ENCODE data around the gene FIZ1.

Gene FIZ1

GRCh38 chr19:55615543-55616394 lies 16.5 kb upstream of the FIZ1 start:
- no peak overlapping the region for H3K4me3 ChIP-seq
- H3K27ac ChIP-seq: no peak overlapping the region

- no peak overlapping the region for H3K27ac ChIP-seq
- H3K4me3 ChIP-seq: no peak overlapping the region
Measured at GRCh38 chr19:55614711-55615542, 15.6 kb upstream of the FIZ1 start.

GRCh38 chr19:55613930-55614710 lies 14.8 kb upstream of the FIZ1 start:
- no peak overlapping the region for H3K27ac ChIP-seq
- no peak overlapping the region for H3K4me3 ChIP-seq

GRCh38 chr19:55613396-55613795 lies 14.1 kb upstream of the FIZ1 start:
- no peak overlapping the region for H3K27ac ChIP-seq
- no peak overlapping the region for H3K4me3 ChIP-seq

GRCh38 chr19:55611983-55612645 lies 12.8 kb upstream of the FIZ1 start:
- Histone ChIP-seq H3K4me3 (no peak overlapping the region), H3K27ac (no peak overlapping the region)

- peak overlapping the region in 1 of 21 experiments; percentile 22 for H3K27ac ChIP-seq
- no peak overlapping the region for H3K4me3 ChIP-seq
Measured at GRCh38 chr19:55611300-55611982, 12.1 kb upstream of the FIZ1 start.

GRCh38 chr19:55609326-55609725 lies 10.0 kb upstream of the FIZ1 start:
- Histone ChIP-seq H3K4me3 (no peak overlapping the region), H3K27ac (no peak overlapping the region)

- peak overlapping the region in 2 of 7 experiments; percentile 87 to 97 for H3K4me3 ChIP-seq
- peak overlapping the region in 12 of 21 experiments; percentile 93 to 100 (median 97) for H3K27ac ChIP-seq
Measured at GRCh38 chr19:55606817-55607216, 7.5 kb upstream of the FIZ1 start.

GRCh38 chr19:55606471-55606787 lies 7.1 kb upstream of the FIZ1 start:
- H3K27ac ChIP-seq: peak overlapping the region in 19 of 21 experiments; percentile 83 to 100 (median 97)
- peak overlapping the region in 6 of 7 experiments; percentile 69 to 97 (median 87) for H3K4me3 ChIP-seq

- H3K27ac ChIP-seq: peak within 1 kb of the TSS; percentile 83 to 100 (median 96)
- peak within 1 kb of the TSS; percentile 69 to 97 (median 87) for H3K4me3 ChIP-seq
Measured at GRCh38 chr19:55605637-55606470, 6.5 kb upstream of the FIZ1 start, which contains the start of gene ZNF865. Gene ZNF865, plus strand, starts transcription at chr19:55605647. Its CDS starts 7,972 bp downstream, at chr19:55613619.

GRCh38 chr19:55605207-55605636 lies 5.9 kb upstream of the FIZ1 start:
- Histone ChIP-seq H3K27ac (peak overlapping the region; percentile 83 to 100 (median 96)), H3K4me3 (peak overlapping the region; percentile 69 to 97 (median 87))

GRCh38 chr19:55603581-55604292 lies 4.4 kb upstream of the FIZ1 start:
- Histone ChIP-seq H3K4me3 (peak overlapping the region in 2 of 7 experiments; percentile 87 to 92), H3K27ac (peak overlapping the region in 14 of 21 experiments; percentile 94 to 100 (median 97))

- Histone ChIP-seq H3K4me3 (no peak overlapping the region), H3K27ac (peak overlapping the region in 1 of 21 experiments; percentile 5)
Measured at GRCh38 chr19:55603115-55603514, 3.8 kb upstream of the FIZ1 start.

GRCh38 chr19:55602104-55603001 lies 3.0 kb upstream of the FIZ1 start:
- Histone ChIP-seq H3K4me3 (no peak overlapping the region), H3K27ac (peak overlapping the region in 6 of 21 experiments; percentile 5 to 99 (median 98))

GRCh38 chr19:55601084-55601483 lies 1.8 kb upstream of the FIZ1 start:
- H3K4me3 ChIP-seq: peak overlapping the region; percentile 60 to 94 (median 72)
- H3K27ac ChIP-seq: peak overlapping the region in 20 of 21 experiments; percentile 4 to 99 (median 97)

GRCh38 chr19:55600662-55601028 lies 1.3 kb upstream of the FIZ1 start:
- Histone ChIP-seq H3K4me3 (peak overlapping the region; percentile 60 to 94 (median 72)), H3K27ac (peak overlapping the region; percentile 84 to 99 (median 97))
